ENCODE results near the gene NLRP8. TPM values are rescaled to one million over a fixed set of nuclear protein-coding genes. Genes with fewer than 3 reads are reported as not detected.
"Not testable (repeated sequence)": the region's sequence is repeated elsewhere in the genome, so short reads cannot be mapped to it uniquely, and the experiment has no call there.

Gene NLRP8
- total and polyA plus RNA-seq, 7 donors, result not detected

DNA sequence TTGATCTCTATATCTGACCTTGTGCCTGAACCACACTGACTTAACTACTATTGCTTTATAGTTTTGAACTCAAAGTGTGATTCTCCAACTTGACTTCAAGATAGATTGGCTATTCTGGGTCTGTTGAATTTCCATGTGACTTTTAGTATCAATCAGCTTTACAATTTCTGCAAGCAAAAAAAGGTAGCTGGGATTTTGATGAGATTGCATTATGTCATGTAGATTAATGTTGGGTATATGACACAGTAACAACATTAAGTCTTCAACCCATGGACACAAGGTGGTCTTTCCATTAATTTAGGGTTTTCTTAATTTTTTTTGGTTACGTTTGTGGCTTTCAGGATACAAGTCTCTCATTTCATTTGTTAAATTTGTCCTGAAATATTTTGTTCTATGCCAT, 67.1 kb downstream of the NLRP8 start:
- no peaks in the 10 kb centered on the region for H3K36me3 ChIP-seq (ENCODE audit: insufficient read depth in 1 of 2, low read depth in 1 of 2)
- TF ChIP-seq, protein P1, sequence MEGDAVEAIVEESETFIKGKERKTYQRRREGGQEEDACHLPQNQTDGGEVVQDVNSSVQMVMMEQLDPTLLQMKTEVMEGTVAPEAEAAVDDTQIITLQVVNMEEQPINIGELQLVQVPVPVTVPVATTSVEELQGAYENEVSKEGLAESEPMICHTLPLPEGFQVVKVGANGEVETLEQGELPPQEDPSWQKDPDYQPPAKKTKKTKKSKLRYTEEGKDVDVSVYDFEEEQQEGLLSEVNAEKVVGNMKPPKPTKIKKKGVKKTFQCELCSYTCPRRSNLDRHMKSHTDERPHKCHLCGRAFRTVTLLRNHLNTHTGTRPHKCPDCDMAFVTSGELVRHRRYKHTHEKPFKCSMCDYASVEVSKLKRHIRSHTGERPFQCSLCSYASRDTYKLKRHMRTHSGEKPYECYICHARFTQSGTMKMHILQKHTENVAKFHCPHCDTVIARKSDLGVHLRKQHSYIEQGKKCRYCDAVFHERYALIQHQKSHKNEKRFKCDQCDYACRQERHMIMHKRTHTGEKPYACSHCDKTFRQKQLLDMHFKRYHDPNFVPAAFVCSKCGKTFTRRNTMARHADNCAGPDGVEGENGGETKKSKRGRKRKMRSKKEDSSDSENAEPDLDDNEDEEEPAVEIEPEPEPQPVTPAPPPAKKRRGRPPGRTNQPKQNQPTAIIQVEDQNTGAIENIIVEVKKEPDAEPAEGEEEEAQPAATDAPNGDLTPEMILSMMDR (IDR thresholded peaks at IDR 0.05), result no peak
- ATAC-seq (no peak), DNase-seq (no peak)
- no peaks in the 10 kb centered on the region for H3K4me1 ChIP-seq
- H3K27ac ChIP-seq, result no peak overlapping the region
- H3K4me3 ChIP-seq, result no peak overlapping the region
- intact Hi-C loops (cut with DNase I), result no loop called here
- no peaks in the 10 kb centered on the region for H3K27me3 ChIP-seq (ENCODE audit: insufficient read depth in 3 of 3, low read length in 2 of 3)
- 66 to 78% (median 71%) methylated on average over 1 of the region's 1 CpG for WGBS, 3 donors
- no peaks in the 10 kb centered on the region for H3K9me3 ChIP-seq

DNA sequence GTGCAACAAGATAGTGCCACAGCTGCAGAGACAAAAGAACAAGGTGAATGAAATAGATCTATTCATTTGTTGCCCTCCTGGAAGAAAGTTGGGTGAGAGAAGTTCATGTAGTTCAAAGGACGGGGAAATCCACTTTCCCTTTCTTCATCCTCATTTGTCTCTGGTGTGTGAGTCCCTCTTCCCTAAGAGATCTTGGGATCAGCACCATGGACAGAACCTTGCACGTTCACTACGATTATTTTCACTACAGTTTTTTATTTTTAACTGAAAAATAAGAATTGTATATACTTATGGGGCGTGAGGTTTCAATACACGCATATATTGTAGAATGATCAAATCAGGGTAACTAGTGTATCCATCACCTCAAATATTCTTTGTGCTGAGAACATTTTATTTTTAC, 68.1 kb downstream of the NLRP8 start:
- DNase-seq (no peak), ATAC-seq (no peak)
- 23 to 35% (median 27%) methylated on average over 5 of the region's 5 CpGs for WGBS, 3 donors
- Histone ChIP-seq H3K4me1 (no peaks in the 10 kb centered on the region), H3K4me3 (no peak overlapping the region), H3K9me3 (no peaks in the 10 kb centered on the region), H3K36me3 (ENCODE audit: insufficient read depth in 1 of 2, low read depth in 1 of 2) (no peaks in the 10 kb centered on the region), H3K27ac (no peak overlapping the region), H3K27me3 (ENCODE audit: insufficient read depth in 3 of 3, low read length in 2 of 3) (no peaks in the 10 kb centered on the region)
- TF ChIP-seq, protein P1 (IDR thresholded peaks at IDR 0.05), result no peak
- intact Hi-C loops (cut with DNase I), result no loop called here

DNA sequence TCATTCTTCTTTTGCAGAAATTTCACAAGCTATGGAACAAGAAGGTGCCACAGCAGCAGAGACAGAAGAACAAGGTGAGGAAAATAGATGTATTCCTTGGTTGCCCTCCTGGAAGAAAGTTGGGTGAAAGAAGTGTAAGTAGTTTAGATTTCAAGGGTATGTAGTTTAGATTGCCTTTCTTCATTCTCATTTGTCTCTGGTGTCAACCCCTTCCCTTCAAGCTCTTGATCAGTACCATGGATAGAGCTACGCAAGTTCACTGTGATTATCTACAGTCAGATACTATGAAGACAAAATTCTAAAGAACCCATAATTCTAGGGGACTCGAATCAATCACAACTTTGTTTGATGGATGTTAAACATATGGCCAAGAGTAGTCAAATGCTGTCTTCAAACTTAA, 71.7 kb downstream of the NLRP8 start:
- H3K4me3 ChIP-seq; DNase-seq; H3K27ac ChIP-seq; intact Hi-C loops (cut with DNase I); ATAC-seq; H3K9me3 ChIP-seq; H3K36me3 ChIP-seq (ENCODE audit: insufficient read depth in 1 of 2, low read depth in 1 of 2); H3K4me1 ChIP-seq; H3K27me3 ChIP-seq (ENCODE audit: insufficient read depth in 3 of 3, low read length in 2 of 3): not testable (repeated sequence)
- 53 to 89% methylated on average over 1 to 2 of the region's 2 CpGs; no CpG with 5 or more reads in 1 of the 3 donors for WGBS, 3 donors

DNA sequence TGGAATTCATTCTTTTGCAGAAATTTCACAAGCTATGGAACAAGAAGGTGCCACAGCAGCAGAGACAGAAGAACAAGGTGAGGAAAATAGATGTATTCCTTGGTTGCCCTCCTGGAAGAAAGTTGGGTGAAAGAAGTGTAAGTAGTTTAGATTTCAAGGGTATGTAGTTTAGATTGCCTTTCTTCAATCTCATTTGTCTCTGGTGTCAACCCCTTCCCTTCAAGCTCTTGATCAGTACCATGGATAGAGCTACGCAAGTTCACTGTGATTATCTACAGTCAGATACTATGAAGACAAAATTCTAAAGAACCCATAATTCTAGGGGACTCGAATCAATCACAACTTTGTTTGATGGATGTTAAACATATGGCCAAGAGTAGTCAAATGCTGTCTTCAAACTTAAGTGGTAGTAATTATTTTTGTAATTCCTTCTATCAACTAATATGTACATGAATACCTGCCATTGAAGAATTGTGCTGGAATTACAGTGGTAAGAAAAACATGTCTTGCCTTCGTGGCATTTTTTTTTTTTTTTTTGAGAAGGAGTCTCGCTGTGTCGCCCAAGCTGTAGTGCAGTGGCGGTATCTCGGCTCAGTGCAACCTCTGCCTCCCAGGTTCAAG, 72.8 kb downstream of the NLRP8 start:
- H3K27ac ChIP-seq; H3K36me3 ChIP-seq (ENCODE audit: insufficient read depth in 1 of 2, low read depth in 1 of 2); DNase-seq; H3K27me3 ChIP-seq (ENCODE audit: insufficient read depth in 3 of 3, low read length in 2 of 3); H3K4me1 ChIP-seq; H3K4me3 ChIP-seq; intact Hi-C loops (cut with DNase I); H3K9me3 ChIP-seq; ATAC-seq: not testable (repeated sequence)
- WGBS, 3 donors, result 60 to 73% (median 63%) methylated on average over 7 of the region's 7 CpGs

DNA sequence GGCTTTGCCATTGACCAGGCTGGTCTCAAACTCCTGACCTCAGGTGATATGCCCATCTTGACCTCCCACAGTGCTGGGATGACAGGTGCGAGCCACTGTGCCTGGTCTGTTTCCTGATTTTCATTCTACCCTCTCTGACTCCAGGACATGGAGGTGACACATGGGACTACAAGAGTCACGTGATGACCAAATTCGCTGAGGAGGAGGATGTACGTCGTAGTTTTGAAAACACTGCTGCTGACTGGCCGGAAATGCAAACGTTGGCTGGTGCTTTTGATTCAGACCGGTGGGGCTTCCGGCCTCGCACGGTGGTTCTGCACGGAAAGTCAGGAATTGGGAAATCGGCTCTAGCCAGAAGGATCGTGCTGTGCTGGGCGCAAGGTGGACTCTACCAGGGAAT, 79.1 kb downstream of the NLRP8 start:
- Histone ChIP-seq H3K9me3 (no peaks in the 10 kb centered on the region), H3K27me3 (ENCODE audit: insufficient read depth in 3 of 3, low read length in 2 of 3) (no peaks in the 10 kb centered on the region), H3K27ac (no peak overlapping the region), H3K4me3 (no peak overlapping the region), H3K4me1 (no peaks in the 10 kb centered on the region), H3K36me3 (ENCODE audit: insufficient read depth in 1 of 2, low read depth in 1 of 2) (no peaks in the 10 kb centered on the region)
- DNase-seq (no peak), ATAC-seq (no peak)
- intact Hi-C loops (cut with DNase I), result no loop called here
- 88 to 95% (median 89%) methylated on average over 15 of the region's 15 CpGs for WGBS, 3 donors
- TF ChIP-seq, protein P1 (IDR thresholded peaks at IDR 0.05), result no peak

Other genes starting within 250 kb of the NLRP8 start
- not detected for gene NLRP9, start 209.4 kb upstream of the NLRP8 start, total RNA-seq
- not detected for gene NLRP9, start 209.4 kb upstream of the NLRP8 start, polyA plus RNA-seq
- not detected for gene RFPL4A, start 188.7 kb upstream of the NLRP8 start, total RNA-seq
- gene RFPL4A, start 188.7 kb upstream of the NLRP8 start, polyA plus RNA-seq, result not detected
- gene RFPL4AL1, start 178.7 kb upstream of the NLRP8 start, total RNA-seq, result not detected
- not detected for gene RFPL4AL1, start 178.7 kb upstream of the NLRP8 start, polyA plus RNA-seq
- not detected for gene NLRP11, start 115.8 kb upstream of the NLRP8 start, total RNA-seq
- gene NLRP11, start 115.8 kb upstream of the NLRP8 start, polyA plus RNA-seq, result not detected
- not detected for gene NLRP4, start 111.3 kb upstream of the NLRP8 start, total RNA-seq
- gene NLRP4, start 111.3 kb upstream of the NLRP8 start, polyA plus RNA-seq, result not detected
- gene NLRP13, start 15.5 kb upstream of the NLRP8 start, total RNA-seq, result not detected
- not detected for gene NLRP13, start 15.5 kb upstream of the NLRP8 start, polyA plus RNA-seq
- gene NLRP5, start 38.9 kb downstream of the NLRP8 start, total RNA-seq, result not detected
- gene NLRP5, start 38.9 kb downstream of the NLRP8 start, polyA plus RNA-seq, result not detected
- 10 to 100 TPM; 33.3 to 62.7 (median 54.2) TPM for gene ZNF787, start 173.5 kb downstream of the NLRP8 start, total RNA-seq
- 10 to 100 TPM; 27.3 to 56.6 (median 49.1) TPM for gene ZNF787, start 173.5 kb downstream of the NLRP8 start, polyA plus RNA-seq
- 10 to 100 TPM; 12.0 to 20.6 (median 16.6) TPM for gene ZNF444, start 193.5 kb downstream of the NLRP8 start, total RNA-seq
- gene ZNF444, start 193.5 kb downstream of the NLRP8 start, polyA plus RNA-seq, result 10 to 100 TPM; 14.1 to 22.4 (median 14.7) TPM
- gene GALP, start 228.2 kb downstream of the NLRP8 start, total RNA-seq, result not detected
- gene GALP, start 228.2 kb downstream of the NLRP8 start, polyA plus RNA-seq, result not detected
- not detected for gene ZSCAN5B, start 250.0 kb downstream of the NLRP8 start, total RNA-seq
- gene ZSCAN5B, start 250.0 kb downstream of the NLRP8 start, polyA plus RNA-seq, result under 1 TPM in 1 of 3 donors, not detected in 2; 0.05 TPM